ENCODE data around the gene CNTN4.

CNTN4 gene

DNA sequence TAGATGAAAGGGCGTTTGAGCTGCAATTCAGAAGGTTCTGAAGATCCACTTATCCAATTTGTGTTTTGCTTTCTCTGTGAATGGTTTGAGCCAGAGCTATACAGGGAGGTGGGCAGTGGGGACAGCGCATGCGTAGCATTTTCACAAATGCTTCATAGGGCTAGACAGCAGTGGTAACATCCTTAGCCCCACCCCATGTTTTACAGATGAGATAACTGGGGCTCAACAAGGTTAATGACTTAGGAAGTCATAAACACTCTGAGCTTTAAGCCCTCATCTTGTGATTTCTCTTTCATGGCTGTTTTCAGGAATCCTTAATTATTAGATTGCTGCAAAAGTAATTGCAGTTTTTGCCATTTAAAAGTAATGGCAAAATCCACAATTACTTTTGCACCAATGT, 602.8 kb downstream of the CNTN4 start:
- H3K27me3 Mint-ChIP-seq, result peaks cover 3% of the 10 kb centered on the region
- no peaks in the 10 kb centered on the region for H3K9me3 Mint-ChIP-seq (ENCODE audit: low read depth)
- no peak overlapping the region for H3K4me3 Mint-ChIP-seq
- no peak overlapping the region for H3K27ac Mint-ChIP-seq
- no peaks in the 10 kb centered on the region for H3K4me1 Mint-ChIP-seq (ENCODE audit: low read depth)
- H3K36me3 Mint-ChIP-seq, result no peaks in the 10 kb centered on the region

DNA sequence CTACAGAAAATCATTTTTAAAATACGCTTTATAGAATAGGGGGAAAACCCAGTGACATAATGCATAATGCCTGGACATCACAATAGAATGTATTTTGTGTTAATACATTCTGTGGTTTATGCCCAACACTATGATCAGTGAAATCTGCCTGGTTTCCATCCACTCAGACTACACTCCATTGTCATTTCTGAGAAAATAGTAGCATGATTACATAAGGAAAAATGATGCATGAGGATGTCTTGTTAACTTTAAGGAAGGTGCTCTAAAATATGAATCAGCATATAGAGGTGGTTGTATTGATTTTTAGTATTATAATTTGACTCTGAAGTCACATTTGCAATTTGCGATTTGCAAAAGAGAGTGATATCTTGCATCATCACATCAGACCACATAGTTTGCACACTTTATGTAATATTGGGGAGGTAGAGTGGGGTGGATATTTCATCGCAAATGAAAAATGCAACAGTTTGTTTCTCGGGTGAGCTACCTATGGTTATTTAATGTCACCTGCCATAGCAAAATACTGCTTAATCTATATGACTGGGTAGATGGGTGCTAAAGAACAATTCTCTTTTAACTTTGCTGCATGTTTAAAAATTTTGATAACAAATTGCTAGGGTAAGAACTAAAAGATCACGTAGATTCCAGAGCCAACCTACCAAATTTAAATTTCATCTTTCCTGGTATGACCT, 607.6 kb downstream of the CNTN4 start:
- H3K36me3 Mint-ChIP-seq, result no peaks in the 10 kb centered on the region
- H3K9me3 Mint-ChIP-seq (ENCODE audit: low read depth), result no peaks in the 10 kb centered on the region
- H3K27ac Mint-ChIP-seq, result no peak overlapping the region

DNA sequence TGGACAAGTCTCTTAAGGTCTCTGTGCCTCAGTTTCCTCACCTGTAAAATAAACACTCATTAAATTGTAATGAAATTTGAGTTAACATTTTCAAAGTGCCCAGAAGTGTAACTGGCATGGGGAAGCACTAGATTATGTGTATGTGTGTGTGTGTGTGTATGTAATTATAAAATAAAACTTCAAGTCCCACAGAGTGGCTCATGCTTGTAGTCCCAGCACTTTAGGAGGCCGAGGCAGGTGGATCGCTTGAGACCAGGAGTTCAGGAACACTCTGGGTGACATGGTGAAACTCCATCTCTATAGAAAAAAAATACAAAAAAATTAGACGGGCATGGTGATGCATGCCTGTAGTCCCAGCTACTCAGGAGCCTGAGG, 608.2 kb downstream of the CNTN4 start:
- no peak overlapping the region for H3K27ac Mint-ChIP-seq
- H3K27me3 Mint-ChIP-seq, result peaks cover 2% of the 10 kb centered on the region
- H3K36me3 Mint-ChIP-seq, result no peaks in the 10 kb centered on the region
- H3K4me3 Mint-ChIP-seq, result no peak overlapping the region
- no peaks in the 10 kb centered on the region for H3K9me3 Mint-ChIP-seq (ENCODE audit: low read depth)
- H3K4me1 Mint-ChIP-seq (ENCODE audit: low read depth), result no peaks in the 10 kb centered on the region

More for the DNA sequence above, 607.6 kb downstream of the CNTN4 start:
- peaks cover 2% of the 10 kb centered on the region for H3K27me3 Mint-ChIP-seq
- no peaks in the 10 kb centered on the region for H3K4me1 Mint-ChIP-seq (ENCODE audit: low read depth)
- no peak overlapping the region for H3K4me3 Mint-ChIP-seq

DNA sequence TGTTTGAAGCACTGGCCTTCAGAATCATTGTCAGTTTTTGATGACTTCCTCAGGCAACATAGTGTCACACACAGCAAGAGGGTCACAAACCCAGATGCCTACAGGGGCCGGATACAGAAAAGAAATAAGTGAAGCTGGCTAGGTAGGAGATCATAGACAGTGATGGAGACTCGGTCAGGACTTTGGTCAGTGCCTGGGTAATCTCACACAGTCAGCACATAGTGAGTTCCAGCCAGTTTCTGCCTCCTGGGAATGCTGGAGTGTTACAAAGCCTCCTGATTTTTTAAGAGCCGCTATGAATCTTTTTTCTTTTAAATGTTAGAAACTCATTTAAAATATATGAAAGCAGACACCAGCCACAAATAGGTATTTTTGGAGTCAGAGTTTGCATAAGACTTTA, 612.4 kb downstream of the CNTN4 start:
- H3K9me3 Mint-ChIP-seq (ENCODE audit: low read depth), result no peaks in the 10 kb centered on the region
- no peaks in the 10 kb centered on the region for H3K27me3 Mint-ChIP-seq
- H3K4me3 Mint-ChIP-seq, result no peak overlapping the region
- no peaks in the 10 kb centered on the region for H3K4me1 Mint-ChIP-seq (ENCODE audit: low read depth)
- H3K36me3 Mint-ChIP-seq, result no peaks in the 10 kb centered on the region
- H3K27ac Mint-ChIP-seq, result no peak overlapping the region

DNA sequence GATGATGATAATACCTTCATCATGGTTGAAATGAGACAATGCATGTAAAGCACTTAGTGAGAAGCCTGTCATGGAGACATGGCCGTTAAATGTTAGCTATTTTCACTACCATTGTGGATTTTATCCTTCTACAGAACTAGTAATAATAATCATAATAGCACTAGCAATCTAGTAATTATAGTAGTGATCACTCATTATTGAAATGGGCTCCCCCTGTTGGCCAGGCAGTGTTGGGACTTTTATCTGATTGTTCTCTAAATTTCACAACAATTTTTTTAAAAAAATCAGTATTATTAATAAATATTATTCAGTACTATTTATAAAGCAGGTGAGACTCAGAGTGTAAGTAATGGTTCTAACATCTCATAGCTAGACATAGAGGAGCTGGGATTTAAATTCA, 615.3 kb downstream of the CNTN4 start:
- H3K36me3 Mint-ChIP-seq, result no peaks in the 10 kb centered on the region
- no peak overlapping the region for H3K4me3 Mint-ChIP-seq

DNA sequence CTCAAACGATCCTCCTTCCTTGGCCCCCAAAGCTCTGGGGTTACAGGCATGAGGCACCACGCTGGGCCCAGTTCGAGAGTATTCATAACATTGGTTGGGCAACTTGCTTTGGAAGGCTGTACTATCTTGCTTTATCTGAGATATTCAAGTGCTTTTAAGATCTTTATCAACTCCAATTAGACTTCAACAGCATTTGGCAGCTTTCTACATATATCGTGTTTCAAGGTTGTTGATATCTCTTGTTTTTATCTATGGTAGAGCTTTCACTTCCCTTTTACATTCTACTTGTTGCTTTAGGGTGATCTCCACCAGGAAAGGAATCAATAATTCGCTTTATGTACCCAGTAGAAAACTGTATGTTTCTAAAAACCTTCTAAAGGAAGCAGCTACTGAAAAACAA, 616.2 kb downstream of the CNTN4 start:
- no peaks in the 10 kb centered on the region for H3K36me3 Mint-ChIP-seq
- H3K27ac Mint-ChIP-seq, result no peak overlapping the region

More for the DNA sequence above, 615.3 kb downstream of the CNTN4 start:
- Mint-ChIP-seq H3K9me3 (ENCODE audit: low read depth) (no peaks in the 10 kb centered on the region), H3K4me1 (ENCODE audit: low read depth) (no peaks in the 10 kb centered on the region), H3K27me3 (no peaks in the 10 kb centered on the region), H3K27ac (no peak overlapping the region)

DNA sequence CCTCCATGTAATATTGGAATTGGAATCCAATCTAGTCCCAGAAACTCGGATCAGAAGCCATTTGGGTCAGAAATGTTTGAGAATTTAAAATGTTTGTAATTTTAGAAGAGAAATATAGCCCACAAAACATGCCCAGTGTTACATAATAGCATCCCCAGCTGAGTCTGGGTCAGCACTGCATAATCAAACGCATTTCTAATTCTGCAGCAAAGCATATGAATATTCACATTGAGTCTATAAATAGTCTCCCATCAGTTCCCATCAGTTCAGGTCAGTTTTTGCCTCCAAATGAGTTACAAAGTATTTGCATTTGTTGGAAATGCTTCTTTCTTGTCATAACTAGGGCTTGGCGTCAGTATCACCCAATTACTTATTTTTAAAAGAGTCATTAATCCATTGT, 628.4 kb downstream of the CNTN4 start:
- H3K4me1 Mint-ChIP-seq (ENCODE audit: low read depth), result no peaks in the 10 kb centered on the region
- no peaks in the 10 kb centered on the region for H3K36me3 Mint-ChIP-seq
- H3K27me3 Mint-ChIP-seq, result peaks cover 3% of the 10 kb centered on the region
- no peak overlapping the region for H3K4me3 Mint-ChIP-seq
- no peak overlapping the region for H3K27ac Mint-ChIP-seq
- H3K9me3 Mint-ChIP-seq (ENCODE audit: low read depth), result no peaks in the 10 kb centered on the region

More for the DNA sequence above, 616.2 kb downstream of the CNTN4 start:
- Mint-ChIP-seq H3K4me3 (no peak overlapping the region), H3K9me3 (ENCODE audit: low read depth) (no peaks in the 10 kb centered on the region), H3K27me3 (no peaks in the 10 kb centered on the region), H3K4me1 (ENCODE audit: low read depth) (no peaks in the 10 kb centered on the region)

DNA sequence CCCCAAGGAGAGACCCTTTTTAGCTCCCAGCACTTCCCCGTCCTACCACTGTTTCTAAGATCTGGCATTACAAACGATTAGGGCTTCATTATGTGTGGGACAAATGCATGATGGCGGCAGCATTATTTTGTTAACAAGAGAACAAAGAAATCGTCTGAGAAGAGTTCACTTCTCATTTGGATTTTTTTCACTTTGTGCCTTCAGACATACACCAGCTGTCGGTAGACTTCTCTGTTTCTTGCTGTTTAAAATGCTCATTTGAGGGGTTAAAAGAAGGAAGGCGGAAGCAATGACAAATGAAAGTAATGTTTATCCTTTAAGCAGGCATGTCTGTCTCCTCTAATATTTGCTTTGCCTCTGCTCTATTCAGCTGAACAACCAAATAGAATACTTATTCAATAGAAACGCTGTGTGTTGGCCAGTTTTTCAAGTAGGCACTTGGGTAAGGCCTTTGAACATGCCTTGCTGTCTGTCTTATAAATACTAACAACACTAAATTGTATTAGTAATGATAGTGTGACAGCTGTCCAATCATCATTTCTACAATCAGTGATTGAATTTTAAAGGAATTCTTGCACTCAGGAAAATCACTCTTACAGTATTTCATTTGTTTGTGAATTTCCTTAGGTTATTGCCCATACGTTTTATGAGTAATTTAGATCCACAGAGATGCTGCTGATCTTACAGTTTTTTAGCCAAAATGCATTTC, 629.1 kb downstream of the CNTN4 start:
- no peaks in the 10 kb centered on the region for H3K9me3 Mint-ChIP-seq (ENCODE audit: low read depth)
- no peaks in the 10 kb centered on the region for H3K4me1 Mint-ChIP-seq (ENCODE audit: low read depth)
- no peaks in the 10 kb centered on the region for H3K36me3 Mint-ChIP-seq
- no peak overlapping the region for H3K4me3 Mint-ChIP-seq
- no peaks in the 10 kb centered on the region for H3K27me3 Mint-ChIP-seq
- H3K27ac Mint-ChIP-seq, result no peak overlapping the region

DNA sequence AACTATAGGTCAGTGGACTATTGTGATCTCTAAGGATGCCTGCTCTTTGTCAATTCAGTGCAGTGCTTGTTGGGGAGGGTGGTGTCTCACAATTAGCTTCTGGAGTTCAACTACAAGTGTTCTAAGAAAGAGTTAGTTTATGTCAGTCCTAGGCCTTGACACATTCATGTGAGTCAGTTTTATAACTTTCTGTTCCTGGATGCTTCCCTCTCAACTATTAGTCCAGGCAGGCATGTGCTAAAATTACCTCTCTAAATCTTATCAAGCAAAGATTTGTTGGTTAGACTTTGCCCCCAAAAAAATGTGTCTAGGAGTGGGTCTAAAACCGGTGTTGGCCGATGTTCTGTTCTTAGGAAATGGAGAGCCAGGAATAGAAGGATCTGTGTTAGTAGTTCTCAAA, 633.2 kb downstream of the CNTN4 start:
- Mint-ChIP-seq H3K9me3 (ENCODE audit: low read depth) (no peaks in the 10 kb centered on the region), H3K36me3 (no peaks in the 10 kb centered on the region), H3K27me3 (peaks cover 3% of the 10 kb centered on the region), H3K27ac (no peak overlapping the region), H3K4me1 (ENCODE audit: low read depth) (no peaks in the 10 kb centered on the region), H3K4me3 (no peak overlapping the region)

DNA sequence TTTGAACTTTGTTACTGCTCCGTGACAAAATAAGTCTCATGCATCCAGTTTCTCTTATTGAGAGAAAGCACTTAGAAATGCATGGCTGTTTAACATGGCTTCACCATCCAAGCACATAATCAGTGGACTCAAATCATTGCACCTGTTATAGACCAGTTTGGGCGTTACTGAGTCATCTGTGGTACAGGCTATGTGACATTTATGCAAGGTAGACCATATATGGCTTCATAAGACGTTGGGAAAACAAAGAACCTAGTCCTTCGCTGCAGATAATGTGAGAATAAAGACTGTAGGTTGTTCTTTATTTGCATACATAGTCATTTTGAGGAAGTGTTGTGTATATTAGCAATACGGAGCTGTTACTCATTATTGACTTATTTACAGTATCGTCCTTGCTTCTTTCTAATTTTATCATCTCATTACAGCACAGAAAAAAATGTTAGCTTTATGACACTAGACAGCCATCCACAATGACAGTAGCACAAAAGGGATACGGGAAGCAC, 636.8 kb downstream of the CNTN4 start:
- H3K36me3 Mint-ChIP-seq, result no peaks in the 10 kb centered on the region
- H3K9me3 Mint-ChIP-seq (ENCODE audit: low read depth), result no peaks in the 10 kb centered on the region
- no peak overlapping the region for H3K27ac Mint-ChIP-seq
- peaks cover 3% of the 10 kb centered on the region for H3K27me3 Mint-ChIP-seq
- H3K4me3 Mint-ChIP-seq, result no peak overlapping the region
- no peaks in the 10 kb centered on the region for H3K4me1 Mint-ChIP-seq (ENCODE audit: low read depth)

DNA sequence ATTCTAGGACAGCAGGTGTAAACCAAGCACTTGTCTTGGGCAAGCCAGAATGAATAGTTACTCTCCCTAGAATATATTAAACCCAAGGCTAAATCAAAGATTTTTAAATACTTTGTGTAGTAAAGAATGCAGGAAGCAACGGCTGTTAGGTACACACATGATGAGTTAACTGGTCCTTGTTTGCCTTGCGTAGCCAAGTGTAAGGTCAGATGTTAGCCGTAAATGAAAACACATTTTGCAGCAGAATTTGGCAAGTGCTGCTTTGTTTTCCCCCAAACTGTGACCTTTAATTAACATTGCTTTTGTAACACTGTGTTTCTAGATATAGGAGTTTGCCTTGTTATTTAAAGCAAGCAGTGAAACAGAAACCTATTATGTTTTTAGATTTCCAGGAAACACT, 642.9 kb downstream of the CNTN4 start:
- Mint-ChIP-seq H3K4me3 (no peak overlapping the region), H3K27ac (no peak overlapping the region), H3K9me3 (ENCODE audit: low read depth) (no peaks in the 10 kb centered on the region), H3K4me1 (ENCODE audit: low read depth) (no peaks in the 10 kb centered on the region), H3K27me3 (no peaks in the 10 kb centered on the region), H3K36me3 (no peaks in the 10 kb centered on the region)

DNA sequence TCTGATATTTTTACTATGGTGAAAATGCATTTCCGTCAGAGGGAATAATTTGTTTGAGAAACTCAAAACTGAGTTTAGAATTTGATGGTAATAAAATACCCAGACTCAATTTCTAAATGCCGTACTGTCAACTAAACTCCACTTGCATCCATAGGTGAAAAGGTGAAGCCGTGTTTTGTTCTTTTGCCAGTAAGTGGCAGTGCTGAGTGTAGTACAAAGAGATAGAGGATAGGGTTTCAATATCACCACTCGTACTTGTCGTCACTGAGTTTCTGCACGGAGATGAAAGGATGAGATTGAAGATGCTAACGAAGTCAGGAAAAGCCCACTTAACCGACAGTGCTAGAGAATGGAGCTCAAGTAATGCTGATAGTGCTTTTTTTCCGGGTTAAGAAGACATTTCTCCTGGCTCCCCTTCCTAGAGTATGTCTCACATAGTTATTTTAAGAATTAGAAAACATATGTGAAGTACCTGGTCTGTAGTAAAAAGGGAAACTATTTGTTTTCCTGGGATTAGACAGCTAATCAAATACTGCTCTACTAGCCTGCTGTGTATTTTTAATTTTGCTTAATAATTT, 666.4 kb downstream of the CNTN4 start:
- Mint-ChIP-seq H3K27ac (no peak overlapping the region), H3K4me1 (ENCODE audit: low read depth) (peaks cover 3% of the 10 kb centered on the region), H3K4me3 (no peak overlapping the region), H3K36me3 (no peaks in the 10 kb centered on the region), H3K27me3 (peaks cover 5% of the 10 kb centered on the region), H3K9me3 (ENCODE audit: low read depth) (no peaks in the 10 kb centered on the region)

DNA sequence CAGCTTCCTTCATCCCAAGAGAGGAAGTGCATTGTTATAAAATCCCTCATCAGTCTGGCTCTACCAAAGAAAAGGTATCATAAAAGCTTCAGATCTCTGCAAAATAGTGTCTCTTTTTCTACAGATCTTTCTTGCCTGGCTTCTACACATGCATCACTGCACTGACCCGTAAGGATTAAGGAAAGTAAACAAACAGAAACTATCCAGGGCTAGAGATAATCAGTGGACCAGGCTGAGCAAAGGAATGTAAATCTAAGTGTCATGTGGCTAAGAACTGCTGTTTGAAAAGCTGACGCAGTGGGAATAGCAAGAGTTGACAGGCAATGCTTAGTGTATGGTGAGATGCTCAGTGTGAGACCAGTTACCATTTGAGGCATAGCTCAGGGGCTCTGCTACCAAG, 671.8 kb downstream of the CNTN4 start:
- no peaks in the 10 kb centered on the region for H3K4me1 Mint-ChIP-seq (ENCODE audit: low read depth)
- no peak overlapping the region for H3K4me3 Mint-ChIP-seq
- no peaks in the 10 kb centered on the region for H3K9me3 Mint-ChIP-seq (ENCODE audit: low read depth)
- peaks cover 3% of the 10 kb centered on the region for H3K27me3 Mint-ChIP-seq
- no peaks in the 10 kb centered on the region for H3K36me3 Mint-ChIP-seq
- no peak overlapping the region for H3K27ac Mint-ChIP-seq

DNA sequence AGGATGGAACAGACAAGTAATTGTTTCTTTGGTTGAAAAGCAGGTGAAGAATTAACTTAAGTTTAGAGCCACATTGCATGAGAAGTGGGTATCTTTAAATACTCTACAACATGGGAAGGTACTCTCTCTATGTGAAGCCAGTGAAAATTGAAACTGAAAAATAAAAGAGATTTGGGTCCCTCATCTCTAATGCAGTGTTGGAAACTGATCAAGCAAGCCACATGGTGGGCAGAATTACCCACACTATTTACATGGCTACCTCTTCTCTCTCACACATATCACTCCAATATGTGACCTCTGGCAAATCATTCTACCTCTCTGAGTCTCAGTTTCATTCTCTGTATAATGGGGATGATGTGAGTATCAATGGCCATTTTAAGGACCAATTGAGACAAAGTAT, 672.5 kb downstream of the CNTN4 start:
- Mint-ChIP-seq H3K9me3 (ENCODE audit: low read depth) (no peaks in the 10 kb centered on the region), H3K4me3 (no peak overlapping the region), H3K27me3 (peaks cover 2% of the 10 kb centered on the region), H3K27ac (no peak overlapping the region), H3K36me3 (no peaks in the 10 kb centered on the region), H3K4me1 (ENCODE audit: low read depth) (no peaks in the 10 kb centered on the region)

DNA sequence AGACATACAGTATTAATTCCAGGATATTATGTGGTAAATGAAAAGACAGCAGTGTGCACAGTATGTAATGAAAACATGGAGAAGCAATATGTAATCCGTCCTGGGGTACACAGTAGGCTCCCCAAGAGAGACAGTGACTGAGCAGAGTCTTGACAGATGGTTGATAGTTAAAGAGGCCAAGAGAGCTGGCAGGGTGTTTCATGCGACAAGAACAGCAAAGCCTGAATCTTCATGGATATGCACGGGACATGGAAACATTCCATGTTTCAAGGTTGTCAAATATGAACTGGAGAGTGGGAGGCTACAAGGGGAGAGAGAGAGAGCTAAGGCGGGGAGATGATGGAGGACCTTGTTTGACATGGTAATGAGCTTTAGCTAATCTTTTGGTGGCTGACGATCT, 673.1 kb downstream of the CNTN4 start:
- Mint-ChIP-seq H3K27ac (no peak overlapping the region), H3K27me3 (no peaks in the 10 kb centered on the region), H3K36me3 (no peaks in the 10 kb centered on the region), H3K4me3 (no peak overlapping the region), H3K9me3 (ENCODE audit: low read depth) (no peaks in the 10 kb centered on the region), H3K4me1 (ENCODE audit: low read depth) (no peaks in the 10 kb centered on the region)

Data from activated naive CD8-positive, alpha-beta T cell (primary cell).